NCI-H82 treated with DMSO at 0.1 percent for 48 hours (cell line): ENCODE data around the gene SLC1A2.
A peak's percentile ranks its signal among the peaks of the same experiment; 100 is the strongest.

Experiments used
- DNase-seq: peaks from one replicate; lab custom pipeline; 2025; ENCODE audit not compliant: unreplicated experiment; lab: John Stamatoyannopoulos, UW

SLC1A2 gene

GRCh38 chr11:35377262-35377661, 42.1 kb downstream of the SLC1A2 start:
- DNase-seq: no peak

- no peak for DNase-seq
Observed at GRCh38 chr11:35376613-35377012, 42.7 kb downstream of the SLC1A2 start.

- no peak for DNase-seq
Observed at GRCh38 chr11:35376118-35376510, 43.2 kb downstream of the SLC1A2 start.

- DNase-seq: no peak
Observed at GRCh38 chr11:35375332-35376117, 43.8 kb downstream of the SLC1A2 start.

GRCh38 chr11:35373284-35373933, 45.9 kb downstream of the SLC1A2 start:
- DNase-seq: peak; percentile 81

GRCh38 chr11:35372565-35373283, 46.6 kb downstream of the SLC1A2 start:
- DNase-seq: no peak

GRCh38 chr11:35367491-35367890, 51.9 kb downstream of the SLC1A2 start:
- DNase-seq: no peak

GRCh38 chr11:35366798-35367197, 52.6 kb downstream of the SLC1A2 start:
- no peak for DNase-seq

GRCh38 chr11:35365961-35366360, 53.4 kb downstream of the SLC1A2 start:
- DNase-seq: no peak

GRCh38 chr11:35365395-35365794, 54.0 kb downstream of the SLC1A2 start:
- DNase-seq: no peak

GRCh38 chr11:35363854-35364780, 55.2 kb downstream of the SLC1A2 start:
- no peak for DNase-seq

- DNase-seq: no peak
Observed at GRCh38 chr11:35363246-35363801, 56.0 kb downstream of the SLC1A2 start.

- DNase-seq: no peak
Observed at GRCh38 chr11:35362521-35362980, 56.8 kb downstream of the SLC1A2 start.

- DNase-seq: no peak
Observed at GRCh38 chr11:35360055-35360530, 59.3 kb downstream of the SLC1A2 start.

- no peak for DNase-seq
Observed at GRCh38 chr11:35359321-35360054, 59.9 kb downstream of the SLC1A2 start.

GRCh38 chr11:35358391-35358790, 61.0 kb downstream of the SLC1A2 start:
- no peak for DNase-seq

- no peak for DNase-seq
Observed at GRCh38 chr11:35357923-35358322, 61.4 kb downstream of the SLC1A2 start.

GRCh38 chr11:35355102-35355749, 64.1 kb downstream of the SLC1A2 start:
- no peak for DNase-seq

- DNase-seq: no peak
Observed at GRCh38 chr11:35354644-35355043, 64.7 kb downstream of the SLC1A2 start.
